H1 (cell line): ENCODE results near the gene TMEM181.

Experiments used
- EGR1 ChIP-seq: IDR thresholded peaks from 2 replicates; pipeline ENCODE4 v1.6.1; 2011; ENCODE audit warnings: low read depth, low read length, borderline replicate concordance
- EP300 ChIP-seq, 2 experiments: IDR thresholded peaks; 1 replicate in 1 of 2; 2 replicates in 1 of 2; pipeline ENCODE4 v1.6.1; 2011 to 2012; ENCODE audit warnings: low read depth in 2 of 2, low read length in 2 of 2, mild to moderate bottlenecking in 2 of 2, borderline replicate concordance in 1 of 2, inconsistent platforms in 1 of 2, moderate library complexity in 1 of 2
- EZH2 ChIP-seq: fragments of 200-600 bp; sonication (generic); IDR thresholded peaks from 2 replicates; pipeline ENCODE4 v1.7.1; 2012; ENCODE audit warnings: low read depth, mild to moderate bottlenecking, moderate library complexity, low read length, inconsistent platforms; ENCODE audit not compliant: severe bottlenecking
- JUND ChIP-seq: IDR thresholded peaks from 2 replicates; pipeline ENCODE4 v1.6.1; 2011; ENCODE audit warnings: mild to moderate bottlenecking, improper control_type of control experiment, low read length
- KDM1A ChIP-seq: fragments of 200-600, 300-600 bp; sonication (generic); IDR thresholded peaks from 2 replicates; pipeline ENCODE4 v1.7.1; 2016; ENCODE audit warnings: mild to moderate bottlenecking, low read length, borderline replicate concordance
- KDM5A ChIP-seq: fragments of 200-600 bp; IDR thresholded peaks from 2 replicates; pipeline ENCODE4 v1.7.1; 2012; ENCODE audit warnings: mild to moderate bottlenecking, low read length, inconsistent platforms, mixed read lengths
- POLR2A ChIP-seq, 2 experiments: IDR thresholded peaks; 1 replicate in 1 of 2; 2 replicates in 1 of 2; pipeline ENCODE4 v1.6.1; 2011; ENCODE audit warnings: low read depth in 2 of 2, low read length in 2 of 2, mild to moderate bottlenecking in 2 of 2; ENCODE audit errors: control extremely low read depth in 1 of 2
- SP1 ChIP-seq: IDR thresholded peaks from 2 replicates; pipeline ENCODE4 v1.6.1; 2011; ENCODE audit warnings: low read depth, low read length
- SUZ12 ChIP-seq: fragments of 200-600 bp; sonication (generic); IDR thresholded peaks from 2 replicates; pipeline ENCODE4 v1.6.1; 2012; ENCODE audit warnings: mild to moderate bottlenecking, inconsistent platforms, low read length, moderate library complexity, mixed read lengths
- TAF1 ChIP-seq: IDR thresholded peaks from 2 replicates; pipeline ENCODE4 v1.6.1; 2011; ENCODE audit warnings: mild to moderate bottlenecking, low read depth, low read length
- TBP ChIP-seq: IDR thresholded peaks from 2 replicates; pipeline ENCODE4 v1.6.1; 2011; ENCODE audit warnings: low read depth, low read length, improper control_type of control experiment
- TCF12 ChIP-seq: IDR thresholded peaks from 2 replicates; pipeline ENCODE4 v1.6.1; 2011; ENCODE audit warnings: low read depth, mild to moderate bottlenecking, low read length
- TF ChIP-seq, protein P1 (sequence below), 3 experiments: IDR thresholded peaks; 1 replicate in 2 of 3; 2 replicates in 1 of 3; pipeline versions ENCODE4 v1.5.1 to v1.6.1; 2011; ENCODE audit warnings: low read length in 3 of 3, mild to moderate bottlenecking in 3 of 3, inconsistent platforms in 2 of 3, low read depth in 1 of 3, moderate library complexity in 1 of 3; ENCODE audit not compliant: insufficient read depth in 1 of 3; ENCODE audit errors: control extremely low read depth in 1 of 3
- TF ChIP-seq, protein P2 (sequence below): IDR thresholded peaks from 2 replicates; pipeline ENCODE4 v1.6.1; 2012; ENCODE audit warnings: inconsistent platforms

DNA sequence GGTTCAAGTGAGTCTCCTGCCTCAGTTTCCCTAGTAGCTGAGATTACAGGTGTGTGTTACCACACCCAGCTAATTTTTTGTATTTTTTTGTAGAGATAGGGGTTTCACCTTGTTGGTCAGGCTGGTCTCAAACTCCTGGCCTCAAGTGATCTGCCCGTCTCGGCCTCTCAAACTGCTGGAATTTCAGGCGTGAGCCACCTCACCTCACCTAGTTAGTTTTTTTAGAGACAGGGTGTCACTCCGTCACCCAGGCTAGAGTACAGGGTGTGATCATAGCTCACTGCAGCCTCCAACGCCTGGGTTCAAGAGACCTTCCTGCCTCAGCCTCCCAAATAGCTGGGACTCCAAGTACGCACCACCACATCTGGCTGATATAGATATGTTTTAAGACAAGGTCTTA lies 112.8 kb downstream of the TMEM181 start:
- TF ChIP-seq JUND (no peak), KDM5A (no peak), TBP (no peak), POLR2A (IDR thresholded peaks at IDR 0.05; ENCODE audit: control extremely low read depth in 1 of 2, low read depth in 2 of 2, low read length in 2 of 2) (no peak), EZH2 (no peak), KDM1A (no peak), TCF12 (no peak), TAF1 (no peak), EP300 (IDR thresholded peaks at IDR 0.05; ENCODE audit: borderline replicate concordance in 1 of 2, low read depth in 2 of 2, low read length in 2 of 2) (no peak), SP1 (no peak), EGR1 (no peak), SUZ12 (no peak)
- TF ChIP-seq, protein P1, sequence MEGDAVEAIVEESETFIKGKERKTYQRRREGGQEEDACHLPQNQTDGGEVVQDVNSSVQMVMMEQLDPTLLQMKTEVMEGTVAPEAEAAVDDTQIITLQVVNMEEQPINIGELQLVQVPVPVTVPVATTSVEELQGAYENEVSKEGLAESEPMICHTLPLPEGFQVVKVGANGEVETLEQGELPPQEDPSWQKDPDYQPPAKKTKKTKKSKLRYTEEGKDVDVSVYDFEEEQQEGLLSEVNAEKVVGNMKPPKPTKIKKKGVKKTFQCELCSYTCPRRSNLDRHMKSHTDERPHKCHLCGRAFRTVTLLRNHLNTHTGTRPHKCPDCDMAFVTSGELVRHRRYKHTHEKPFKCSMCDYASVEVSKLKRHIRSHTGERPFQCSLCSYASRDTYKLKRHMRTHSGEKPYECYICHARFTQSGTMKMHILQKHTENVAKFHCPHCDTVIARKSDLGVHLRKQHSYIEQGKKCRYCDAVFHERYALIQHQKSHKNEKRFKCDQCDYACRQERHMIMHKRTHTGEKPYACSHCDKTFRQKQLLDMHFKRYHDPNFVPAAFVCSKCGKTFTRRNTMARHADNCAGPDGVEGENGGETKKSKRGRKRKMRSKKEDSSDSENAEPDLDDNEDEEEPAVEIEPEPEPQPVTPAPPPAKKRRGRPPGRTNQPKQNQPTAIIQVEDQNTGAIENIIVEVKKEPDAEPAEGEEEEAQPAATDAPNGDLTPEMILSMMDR (IDR thresholded peaks at IDR 0.05; ENCODE audit: control extremely low read depth in 1 of 3, insufficient read depth in 1 of 3, low read depth in 1 of 3, low read length in 3 of 3), result no peak
- TF ChIP-seq, protein P2, sequence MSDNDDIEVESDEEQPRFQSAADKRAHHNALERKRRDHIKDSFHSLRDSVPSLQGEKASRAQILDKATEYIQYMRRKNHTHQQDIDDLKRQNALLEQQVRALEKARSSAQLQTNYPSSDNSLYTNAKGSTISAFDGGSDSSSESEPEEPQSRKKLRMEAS, result no peak
